ENCODE measurements around the gene TNFSF15.
A peak's percentile ranks its signal among the peaks of the same experiment; 100 is the strongest.

TNFSF15 gene

GRCh38 chr9:114789006-114789405 lies 16.8 kb downstream of the TNFSF15 start:
- DNase-seq (ENCODE audit: low read depth), result no peak

GRCh38 chr9:114787781-114788498 lies 17.9 kb downstream of the TNFSF15 start:
- DNase-seq (ENCODE audit: low read depth), result no peak

- DNase-seq (ENCODE audit: low read depth), result no peak
These were observed 18.6 kb downstream of the TNFSF15 start for GRCh38 chr9:114787214-114787613.

- DNase-seq (ENCODE audit: low read depth), result no peak
These were observed 19.8 kb downstream of the TNFSF15 start for GRCh38 chr9:114785866-114786650.

GRCh38 chr9:114784721-114785279 lies 21.0 kb downstream of the TNFSF15 start:
- DNase-seq (ENCODE audit: low read depth), result no peak

- DNase-seq (ENCODE audit: low read depth), result no peak
These were observed 23.3 kb downstream of the TNFSF15 start for GRCh38 chr9:114782586-114782985.

- DNase-seq (ENCODE audit: low read depth), result no peak
These were observed 26.4 kb downstream of the TNFSF15 start for GRCh38 chr9:114779352-114779845.

GRCh38 chr9:114777821-114778609 lies 27.8 kb downstream of the TNFSF15 start:
- DNase-seq (ENCODE audit: low read depth), result peak; percentile 2

GRCh38 chr9:114776683-114777399 lies 29.0 kb downstream of the TNFSF15 start:
- DNase-seq (ENCODE audit: low read depth), result no peak

GRCh38 chr9:114775981-114776380 lies 29.9 kb downstream of the TNFSF15 start:
- no peak for DNase-seq (ENCODE audit: low read depth)

- DNase-seq (ENCODE audit: low read depth), result no peak
These were observed 30.7 kb downstream of the TNFSF15 start for GRCh38 chr9:114775121-114775520.

- no peak for DNase-seq (ENCODE audit: low read depth)
These were observed 31.3 kb downstream of the TNFSF15 start for GRCh38 chr9:114774524-114774923.

GRCh38 chr9:114771889-114772288 lies 34.0 kb downstream of the TNFSF15 start:
- no peak for DNase-seq (ENCODE audit: low read depth)

- no peak for DNase-seq (ENCODE audit: low read depth)
These were observed 34.8 kb downstream of the TNFSF15 start for GRCh38 chr9:114770991-114771390.

GRCh38 chr9:114769624-114770023 lies 36.2 kb downstream of the TNFSF15 start:
- no peak for DNase-seq (ENCODE audit: low read depth)

GRCh38 chr9:114763220-114763619 lies 42.6 kb downstream of the TNFSF15 start:
- no peak for DNase-seq (ENCODE audit: low read depth)

- no peak for DNase-seq (ENCODE audit: low read depth)
These were observed 44.3 kb downstream of the TNFSF15 start for GRCh38 chr9:114761523-114761922.

- DNase-seq (ENCODE audit: low read depth), result no peak
These were observed 46.1 kb downstream of the TNFSF15 start for GRCh38 chr9:114759512-114760341.

- no peak for DNase-seq (ENCODE audit: low read depth)
These were observed 47.9 kb downstream of the TNFSF15 start for GRCh38 chr9:114757984-114758383.

GRCh38 chr9:114757395-114757794 lies 48.4 kb downstream of the TNFSF15 start:
- DNase-seq (ENCODE audit: low read depth), result no peak

Data from T follicular helper cell (primary cell).